Hepatic stellate cell (primary cell): ENCODE measurements around the gene SLC9A1.
A peak's percentile ranks its signal among the peaks of the same experiment; 100 is the strongest.

Experiments
- DNase-seq: peaks from one replicate; pipeline ENCODE4 v3.0.0; 2011; ENCODE audit warnings: low spot score

The SLC9A1 gene

GRCh38 chr1:27102707-27103468, 52.0 kb downstream of the SLC9A1 start:
- DNase-seq, result peak; percentile 91

- no peak for DNase-seq
Observed at GRCh38 chr1:27102134-27102706, 52.7 kb downstream of the SLC9A1 start.

- no peak for DNase-seq
Observed at GRCh38 chr1:27101696-27102095, 53.2 kb downstream of the SLC9A1 start.

- DNase-seq, result no peak
Observed at GRCh38 chr1:27101054-27101491, 53.9 kb downstream of the SLC9A1 start.

GRCh38 chr1:27100335-27101053, 54.4 kb downstream of the SLC9A1 start:
- no peak for DNase-seq

GRCh38 chr1:27099587-27100334, 55.2 kb downstream of the SLC9A1 start:
- peak; percentile 95 for DNase-seq

- DNase-seq, result peak; percentile 60
Observed at GRCh38 chr1:27099135-27099586, 55.8 kb downstream of the SLC9A1 start.

GRCh38 chr1:27098431-27099134, 56.3 kb downstream of the SLC9A1 start:
- no peak for DNase-seq

GRCh38 chr1:27097484-27097917, 57.4 kb downstream of the SLC9A1 start:
- DNase-seq, result peak; percentile 89

- DNase-seq, result no peak
Observed at GRCh38 chr1:27095576-27095975, 59.3 kb downstream of the SLC9A1 start.

GRCh38 chr1:27092888-27093287, 62.0 kb downstream of the SLC9A1 start:
- DNase-seq, result no peak

- no peak for DNase-seq
Observed at GRCh38 chr1:27090911-27091310, 64.0 kb downstream of the SLC9A1 start.

GRCh38 chr1:27087371-27088220, 67.3 kb downstream of the SLC9A1 start:
- no peak for DNase-seq

- no peak for DNase-seq
Observed at GRCh38 chr1:27086628-27087027, 68.3 kb downstream of the SLC9A1 start.

- no peak for DNase-seq
Observed at GRCh38 chr1:27086026-27086425, 68.9 kb downstream of the SLC9A1 start.

- DNase-seq, result no peak
Observed at GRCh38 chr1:27084107-27084506, 70.8 kb downstream of the SLC9A1 start.

- no peak for DNase-seq
Observed at GRCh38 chr1:27077968-27078367, 77.0 kb downstream of the SLC9A1 start.

- DNase-seq, result no peak
Observed at GRCh38 chr1:27076803-27077202, 78.1 kb downstream of the SLC9A1 start.

- peak; percentile 68 for DNase-seq
Observed at GRCh38 chr1:27074175-27074780, 80.6 kb downstream of the SLC9A1 start.

- DNase-seq, result peak; percentile 61
Observed at GRCh38 chr1:27071049-27071416, 83.9 kb downstream of the SLC9A1 start.
